Cardiac fibroblast (primary cell): Measurements from ENCODE around the gene NCOA3.

ENCODE experiments used
- DNase-seq, 2 donors: peaks; one replicate each; pipeline versions ENCODE4 v3.0.0 to v3.0.0-alpha.2; 2010; ENCODE audit warnings: low read depth in 2 of 2
- H3K4me3 ChIP-seq, 2 donors: replicated peaks in 1 of 2; 1 replicate in 1 of 2; 2 replicates in 1 of 2; pipeline ENCODE4 v1.5.1; 2011; ENCODE audit warnings: low read depth in 2 of 2, low read length in 2 of 2, mild to moderate bottlenecking in 2 of 2, moderate library complexity in 1 of 2
- TF ChIP-seq, protein P1 (sequence below): IDR thresholded peaks from one replicate; pipeline ENCODE4 v1.5.1; 2011; ENCODE audit warnings: low read depth, mild to moderate bottlenecking, low read length, inconsistent platforms

NCOA3 gene

DNA sequence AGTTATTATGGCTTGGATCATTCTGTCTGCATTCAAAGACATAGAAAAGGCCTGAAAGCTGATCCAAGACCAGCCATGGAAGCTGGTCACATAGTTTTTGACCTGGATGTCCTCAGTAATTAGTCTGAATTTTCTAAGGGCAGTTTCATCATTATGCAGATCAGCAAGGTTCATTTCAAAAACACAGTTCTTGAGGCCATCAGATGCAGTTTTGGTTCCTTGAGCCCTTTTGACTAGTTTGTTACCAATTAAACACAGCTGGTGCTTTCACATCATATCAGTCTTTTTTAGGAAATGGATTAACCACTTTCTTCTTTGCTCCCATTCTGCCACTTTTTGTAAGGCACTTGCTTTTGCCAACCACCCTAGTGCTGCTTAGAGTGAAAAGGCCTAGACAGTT lies 129.4 kb downstream of the NCOA3 start:
- H3K4me3 ChIP-seq: no peak overlapping the region
- TF ChIP-seq, protein P1, sequence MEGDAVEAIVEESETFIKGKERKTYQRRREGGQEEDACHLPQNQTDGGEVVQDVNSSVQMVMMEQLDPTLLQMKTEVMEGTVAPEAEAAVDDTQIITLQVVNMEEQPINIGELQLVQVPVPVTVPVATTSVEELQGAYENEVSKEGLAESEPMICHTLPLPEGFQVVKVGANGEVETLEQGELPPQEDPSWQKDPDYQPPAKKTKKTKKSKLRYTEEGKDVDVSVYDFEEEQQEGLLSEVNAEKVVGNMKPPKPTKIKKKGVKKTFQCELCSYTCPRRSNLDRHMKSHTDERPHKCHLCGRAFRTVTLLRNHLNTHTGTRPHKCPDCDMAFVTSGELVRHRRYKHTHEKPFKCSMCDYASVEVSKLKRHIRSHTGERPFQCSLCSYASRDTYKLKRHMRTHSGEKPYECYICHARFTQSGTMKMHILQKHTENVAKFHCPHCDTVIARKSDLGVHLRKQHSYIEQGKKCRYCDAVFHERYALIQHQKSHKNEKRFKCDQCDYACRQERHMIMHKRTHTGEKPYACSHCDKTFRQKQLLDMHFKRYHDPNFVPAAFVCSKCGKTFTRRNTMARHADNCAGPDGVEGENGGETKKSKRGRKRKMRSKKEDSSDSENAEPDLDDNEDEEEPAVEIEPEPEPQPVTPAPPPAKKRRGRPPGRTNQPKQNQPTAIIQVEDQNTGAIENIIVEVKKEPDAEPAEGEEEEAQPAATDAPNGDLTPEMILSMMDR: no peak
- DNase-seq: no peak

DNA sequence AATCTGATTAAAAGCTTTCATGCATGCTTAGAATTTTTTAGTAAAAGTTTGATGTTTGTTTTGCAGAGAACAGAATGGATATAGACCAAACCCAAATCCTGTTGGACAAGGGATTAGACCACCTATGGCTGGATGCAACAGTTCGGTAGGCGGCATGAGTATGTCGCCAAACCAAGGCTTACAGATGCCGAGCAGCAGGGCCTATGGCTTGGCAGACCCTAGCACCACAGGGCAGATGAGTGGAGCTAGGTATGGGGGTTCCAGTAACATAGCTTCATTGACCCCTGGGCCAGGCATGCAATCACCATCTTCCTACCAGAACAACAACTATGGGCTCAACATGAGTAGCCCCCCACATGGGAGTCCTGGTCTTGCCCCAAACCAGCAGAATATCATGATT lies 133.6 kb downstream of the NCOA3 start:
- DNase-seq: no peak
- no peak overlapping the region for H3K4me3 ChIP-seq
- TF ChIP-seq, protein P1: no peak

DNA sequence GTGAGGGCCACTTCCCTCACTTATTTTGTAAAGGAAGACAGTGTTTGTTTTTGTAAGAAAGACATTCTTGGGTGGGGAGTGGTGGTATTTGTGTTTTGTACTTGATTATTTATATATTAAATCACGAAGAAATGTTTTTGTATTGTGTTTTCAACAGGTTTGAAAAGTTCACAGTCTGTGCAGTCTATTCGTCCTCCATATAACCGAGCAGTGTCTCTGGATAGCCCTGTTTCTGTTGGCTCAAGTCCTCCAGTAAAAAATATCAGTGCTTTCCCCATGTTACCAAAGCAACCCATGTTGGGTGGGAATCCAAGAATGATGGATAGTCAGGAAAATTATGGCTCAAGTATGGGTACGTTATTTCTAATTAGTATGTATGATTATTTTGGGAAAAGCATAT lies 137.2 kb downstream of the NCOA3 start:
- no peak for DNase-seq
- TF ChIP-seq, protein P1: no peak
- no peak overlapping the region for H3K4me3 ChIP-seq

DNA sequence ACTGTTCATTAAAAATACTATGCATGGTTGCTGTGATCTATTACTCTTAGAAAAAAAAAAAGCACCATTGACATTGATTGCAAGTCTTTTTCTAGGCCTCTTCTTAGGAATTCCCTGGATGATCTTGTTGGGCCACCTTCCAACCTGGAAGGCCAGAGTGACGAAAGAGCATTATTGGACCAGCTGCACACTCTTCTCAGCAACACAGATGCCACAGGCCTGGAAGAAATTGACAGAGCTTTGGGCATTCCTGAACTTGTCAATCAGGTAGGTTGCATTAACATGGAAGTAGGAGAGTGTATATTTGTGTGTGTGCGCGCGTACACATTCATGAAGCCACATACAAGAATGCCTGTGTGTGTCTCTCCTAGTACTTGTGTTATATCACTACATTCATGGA lies 140.4 kb downstream of the NCOA3 start:
- no peak for DNase-seq
- no peak overlapping the region for H3K4me3 ChIP-seq
- TF ChIP-seq, protein P1: no peak

DNA sequence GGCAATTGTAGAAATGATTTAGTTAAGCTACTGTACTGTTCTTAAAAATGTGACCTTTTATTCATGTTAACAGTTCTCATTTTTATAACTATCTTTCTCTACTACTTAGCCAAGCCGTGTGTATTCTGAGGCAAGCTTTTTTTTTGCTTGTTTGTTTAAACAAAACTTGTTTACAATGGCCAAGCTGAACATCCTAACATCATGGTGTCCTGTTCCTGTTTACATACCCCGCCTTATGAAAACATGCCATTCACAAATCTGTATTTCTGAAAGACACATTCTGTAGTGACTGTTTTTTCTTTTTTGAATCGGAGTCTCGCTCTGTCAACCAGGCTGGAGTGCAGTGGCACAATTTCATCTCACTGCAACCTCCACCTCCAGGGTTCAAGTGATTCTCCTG lies 140.9 kb downstream of the NCOA3 start:
- TF ChIP-seq, protein P1: no peak
- no peak overlapping the region for H3K4me3 ChIP-seq
- no peak for DNase-seq

DNA sequence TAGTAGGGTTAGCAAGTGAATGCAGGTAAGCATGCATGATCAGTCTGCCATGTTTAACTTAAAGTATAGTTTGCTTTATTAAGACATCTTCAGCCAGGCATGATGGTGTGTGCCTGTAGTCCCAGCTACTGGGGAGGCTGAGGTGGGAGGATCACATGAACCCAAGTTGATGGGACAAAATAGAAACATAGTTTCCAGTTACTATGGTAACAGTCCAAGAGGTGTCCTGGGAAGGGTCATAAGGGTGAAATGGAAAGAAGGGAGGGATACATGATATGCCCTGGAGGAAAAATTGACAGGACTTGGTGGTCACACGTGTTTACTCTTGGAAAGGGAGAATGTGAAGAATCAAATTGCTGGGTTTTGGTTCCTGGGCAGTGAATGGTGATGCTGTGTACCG lies 143.9 kb downstream of the NCOA3 start:
- TF ChIP-seq, protein P1: no peak
- H3K4me3 ChIP-seq: no peak overlapping the region
- DNase-seq: no peak

DNA sequence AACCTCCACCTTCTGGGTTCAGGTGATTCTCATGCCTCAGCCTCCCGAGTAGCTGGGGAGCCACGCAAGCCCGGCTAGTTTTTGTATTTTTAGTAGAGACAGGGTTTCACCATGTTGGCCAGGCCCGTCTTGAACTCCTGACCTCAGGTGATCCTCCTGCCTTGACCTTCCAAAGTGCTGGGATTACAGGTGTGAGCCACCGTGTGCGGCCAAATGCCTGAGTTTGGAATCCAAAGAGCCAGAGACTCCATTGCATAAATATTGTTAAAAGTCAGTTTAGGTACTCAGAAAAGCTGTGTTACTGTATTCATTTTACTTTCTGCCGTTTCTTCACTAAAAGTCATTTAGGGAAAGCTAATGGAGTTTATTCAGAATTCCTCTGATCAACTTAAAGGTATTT lies 146.3 kb downstream of the NCOA3 start:
- TF ChIP-seq, protein P1: no peak
- no peak overlapping the region for H3K4me3 ChIP-seq

More for the DNA sequence above, 146.3 kb downstream of the NCOA3 start:
- no peak for DNase-seq
